Activated CD4-positive, alpha-beta T cell treated with anti-CD3 and anti-CD28 coated beads, Interleukin-10, Interleukin-2, amounts not matched to agents 100 ng/mL and 50 ng/mL, durations not matched to agents 16 hours and 8 hours (primary cell): ENCODE measurements around the gene SLC39A12.

Source experiments
- DNase-seq: peaks from one replicate; pipeline ENCODE4 v3.0.0-alpha.2; 2020

Gene SLC39A12

DNA sequence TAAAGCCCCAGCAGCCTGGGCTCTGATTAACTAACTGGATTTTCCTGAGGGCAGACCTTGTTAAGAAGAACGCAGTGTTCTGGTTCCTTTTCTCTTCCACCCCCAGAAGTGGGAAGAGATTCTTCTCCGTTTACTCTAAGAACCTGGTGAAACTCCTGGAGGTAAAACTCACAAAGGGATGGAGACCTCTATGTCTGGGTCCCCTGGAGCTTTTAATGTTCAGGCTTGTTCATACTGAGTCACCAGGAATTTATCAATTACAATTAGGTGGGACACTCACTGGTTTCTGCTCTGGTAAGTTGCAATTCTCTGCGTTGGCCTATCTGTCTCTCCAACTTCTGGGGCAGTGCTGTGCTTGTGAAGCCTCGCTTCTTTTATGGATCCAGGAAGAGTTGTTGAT is 115.2 kb downstream of the SLC39A12 start:
- DNase-seq, result no peak

DNA sequence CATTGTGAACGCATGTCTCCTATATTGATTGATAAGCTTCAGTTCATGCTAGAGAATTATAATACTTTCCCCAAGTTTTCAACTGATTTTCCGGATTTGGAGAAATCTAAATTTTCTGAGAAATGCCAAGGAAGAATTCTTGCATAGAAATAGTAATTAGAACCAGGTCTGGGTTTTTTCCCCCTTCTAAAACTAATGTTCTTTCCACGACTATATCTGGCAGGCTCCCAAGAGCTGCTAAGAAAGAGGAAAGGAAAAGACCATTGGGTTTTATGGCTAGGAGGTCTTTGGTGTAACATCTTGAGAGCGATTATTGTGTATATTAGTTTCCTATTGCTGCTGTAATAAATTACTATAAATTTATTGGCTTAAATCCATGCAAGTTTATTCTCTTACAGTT is 116.7 kb downstream of the SLC39A12 start:
- no peak for DNase-seq

DNA sequence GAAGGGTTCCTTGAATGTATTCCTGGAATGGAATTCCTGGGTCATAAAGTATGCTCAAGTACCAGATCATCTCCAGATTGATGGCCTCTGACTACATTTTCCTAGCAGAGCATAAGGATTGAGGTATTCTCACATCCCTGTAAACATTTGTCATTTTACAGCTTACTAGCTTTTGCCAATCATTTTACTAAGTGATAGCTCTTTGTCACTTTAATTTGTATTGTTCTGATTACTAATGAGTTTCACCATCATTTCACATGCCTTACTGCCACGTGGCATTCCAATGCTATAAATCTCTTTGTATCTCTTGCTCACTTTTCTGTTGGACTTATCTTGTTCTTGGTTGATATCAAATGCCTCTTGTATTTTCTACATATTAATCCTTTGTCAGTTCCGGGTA is 119.9 kb downstream of the SLC39A12 start:
- no peak for DNase-seq

DNA sequence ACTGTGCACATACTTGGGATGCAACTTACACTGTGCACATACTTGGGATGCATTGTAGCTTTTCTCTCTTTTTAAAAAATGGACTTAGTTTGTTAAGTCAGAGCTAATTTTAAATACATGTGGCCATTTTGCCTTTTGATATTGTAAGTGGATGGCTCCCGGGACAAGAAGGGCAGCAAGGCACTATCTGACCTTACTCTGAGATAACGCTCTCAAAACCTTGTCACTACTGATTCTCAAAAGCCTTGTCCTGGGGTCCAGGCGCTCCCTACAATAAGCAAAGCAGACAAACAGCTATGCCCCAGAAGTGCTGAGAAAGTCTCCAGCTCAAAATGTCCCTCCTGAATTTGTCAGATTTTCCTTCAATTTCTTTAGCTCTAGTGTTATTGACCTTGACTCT is 121.6 kb downstream of the SLC39A12 start:
- DNase-seq, result no peak

DNA sequence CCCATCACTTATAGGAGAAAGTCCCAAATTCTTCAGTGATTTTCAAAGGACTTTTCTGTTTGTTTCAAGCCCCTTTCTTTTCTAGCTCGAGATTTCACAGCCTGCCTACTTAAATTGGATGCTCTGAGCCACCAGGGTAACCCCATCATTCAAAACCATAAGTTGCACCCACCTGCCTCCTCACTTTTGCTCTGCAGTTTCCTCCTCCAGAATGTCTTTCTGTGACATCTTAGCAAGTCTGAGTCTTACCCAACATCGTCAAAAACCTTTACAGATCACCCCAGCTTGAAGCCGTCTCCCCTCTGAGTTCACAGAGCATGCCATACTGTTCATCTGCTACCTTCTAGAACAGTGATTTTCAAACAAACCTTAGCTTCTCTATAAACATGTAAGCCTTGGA is 124.2 kb downstream of the SLC39A12 start:
- DNase-seq, result no peak

DNA sequence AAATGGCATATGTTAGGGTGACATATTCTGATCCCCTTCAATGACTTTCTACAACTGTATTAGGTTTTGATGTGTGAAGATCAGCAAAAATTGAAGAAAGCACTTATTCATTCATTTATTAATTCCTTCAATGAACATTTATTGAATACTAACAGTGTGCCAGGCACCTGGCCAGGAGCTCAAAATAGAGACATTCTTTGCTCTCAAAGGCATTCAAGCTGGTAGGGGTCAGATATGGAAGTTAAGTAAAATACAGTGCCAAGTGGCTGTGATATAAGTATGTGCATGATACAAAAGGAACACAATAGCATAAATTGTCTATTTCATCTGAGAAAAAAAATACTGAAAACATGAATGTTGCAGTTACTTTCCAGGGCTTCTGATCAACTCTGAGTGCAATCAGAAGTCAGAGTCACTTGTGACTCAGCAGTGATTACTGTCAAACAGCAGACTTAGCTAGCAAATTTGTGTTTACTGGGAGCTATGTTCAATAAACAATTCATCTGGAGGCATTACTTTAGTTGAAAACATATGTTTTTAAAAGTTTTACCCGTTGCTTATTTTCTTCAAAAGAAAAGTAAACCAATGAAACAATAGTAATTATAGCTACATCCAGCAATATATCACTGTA is 128.1 kb downstream of the SLC39A12 start:
- no peak for DNase-seq

DNA sequence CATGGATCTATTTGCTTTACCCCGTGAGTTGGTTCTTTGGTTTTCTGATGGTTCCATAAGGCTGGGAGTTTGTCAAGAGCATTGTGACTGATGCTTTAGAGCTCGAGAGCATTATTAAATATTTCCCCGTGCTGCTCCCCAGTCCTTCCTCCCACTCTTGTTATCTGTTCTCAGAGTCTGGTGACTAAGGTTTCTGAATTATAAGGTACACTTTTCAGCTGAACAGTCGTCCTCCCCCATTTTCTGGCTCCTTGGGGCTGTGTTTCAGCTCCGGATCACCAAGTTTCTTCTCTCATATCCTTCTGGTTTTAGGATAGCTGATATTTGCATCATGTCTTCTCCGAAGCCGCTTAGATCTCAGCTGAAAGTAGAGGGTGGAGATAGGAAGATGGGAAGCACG is 130.7 kb downstream of the SLC39A12 start:
- DNase-seq, result no peak

DNA sequence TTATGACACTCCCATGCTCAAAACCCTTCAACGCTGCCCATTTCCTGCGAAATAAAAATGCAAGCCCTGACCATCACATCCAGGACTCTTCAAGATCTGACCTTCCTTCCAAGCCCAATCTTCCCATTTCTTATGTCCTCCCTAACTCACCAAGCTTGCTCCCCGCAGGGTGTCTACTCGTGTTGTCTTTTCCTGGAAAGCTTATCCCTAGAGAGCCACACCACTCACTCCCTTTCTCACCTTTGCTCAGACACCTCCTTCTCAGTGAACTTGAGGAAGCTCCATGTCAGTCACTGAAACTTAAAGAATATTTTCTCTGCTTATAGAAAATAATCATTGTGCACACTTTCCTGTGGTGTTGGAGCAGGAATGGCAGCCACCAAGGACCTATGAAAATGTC is 134.1 kb downstream of the SLC39A12 start:
- no peak for DNase-seq

DNA sequence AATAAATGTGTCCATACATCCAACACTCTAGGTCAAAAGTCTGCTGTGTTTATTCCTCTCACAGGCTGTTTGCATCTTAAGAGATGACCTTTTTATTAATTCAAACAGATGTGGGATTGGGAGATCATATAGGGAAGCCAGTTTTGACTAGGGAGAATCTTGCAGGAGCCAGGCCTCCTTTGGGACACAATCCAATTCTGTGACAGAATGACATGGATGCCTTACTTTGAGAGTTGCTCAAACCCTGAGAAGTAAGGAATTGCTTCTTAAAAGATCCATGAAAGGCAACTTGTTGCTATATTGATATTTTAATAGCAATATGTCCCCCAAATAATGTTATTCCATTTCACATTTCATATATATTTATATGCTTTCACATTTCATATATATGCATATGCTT is 135.0 kb downstream of the SLC39A12 start:
- no peak for DNase-seq

DNA sequence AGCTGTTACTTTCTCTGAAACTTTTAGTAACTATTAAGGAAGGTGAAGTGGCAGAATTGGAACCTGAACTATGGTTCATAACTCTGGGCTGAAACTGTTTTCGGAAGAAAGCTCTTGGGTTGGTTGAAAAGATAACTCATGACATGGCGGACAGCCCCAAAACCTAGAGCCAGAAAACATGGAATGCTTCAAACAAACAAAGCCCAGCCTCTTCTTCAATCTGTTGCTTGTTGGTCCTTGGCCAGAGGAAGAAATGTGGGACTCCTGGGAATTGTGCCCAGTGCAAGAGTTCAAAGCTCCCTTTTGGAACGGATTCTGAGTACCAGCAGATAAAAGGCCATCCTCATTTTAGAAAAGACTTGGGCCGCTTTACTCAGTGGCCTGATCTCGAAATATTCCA is 135.6 kb downstream of the SLC39A12 start:
- no peak for DNase-seq
